Esophagus squamous epithelium (tissue), 4 donors: ENCODE results near the gene CCDC78.

ENCODE experiments used
- CTCF ChIP-seq, 6 experiments: fragments of 450-650 bp in 4 of 6; fragments of 200-600 bp in 2 of 6; sonication (generic) in 2 of 6; IDR thresholded peaks; one replicate each; pipeline ENCODE4 v1.5.1; 2016 to 2019; ENCODE audit warnings: antibody characterized with exemption in 6 of 6, mild to moderate bottlenecking in 4 of 6, moderate library complexity in 4 of 6
- POLR2A ChIP-seq, 4 donors: fragments of 450-650 bp; IDR thresholded peaks; one replicate each; pipeline ENCODE4 v1.6.1; 2017; ENCODE audit warnings: antibody characterized with exemption in 4 of 4, mild to moderate bottlenecking in 4 of 4, moderate library complexity in 3 of 4

- TF ChIP-seq CTCF (IDR thresholded peaks at IDR 0.05), result no peak
- no peak for TF ChIP-seq POLR2A (IDR thresholded peaks at IDR 0.05)
Observed at GRCh38 chr16:769184-769784, 43.0 kb upstream of the CCDC78 start.
